22Rv1 (cell line): Measurements from ENCODE around the gene TCF25.

Source experiments
- CTCF ChIP-seq: fragments of 450-650 bp; IDR thresholded peaks from 2 replicates; pipeline ENCODE4 v1.5.1; 2017; ENCODE audit warnings: mild to moderate bottlenecking
- ZFX ChIP-seq: fragments of 450-650 bp; IDR thresholded peaks from 2 replicates; pipeline ENCODE4 v1.6.1; 2017; ENCODE audit warnings: antibody characterized with exemption, borderline replicate concordance

- no peak for TF ChIP-seq CTCF
- TF ChIP-seq ZFX, result no peak
These were observed 13.9 kb downstream of the TCF25 start for GRCh38 chr16:89887243-89887642.
